Progenitor cell of endocrine pancreas (in vitro differentiated cells): ENCODE measurements around the gene ARV1. TPM values are rescaled to one million over a fixed set of nuclear protein-coding genes. Genes with fewer than 3 reads are reported as not detected.

Source experiments
- DNase-seq: peaks from one replicate; pipeline ENCODE4 v3.0.0; 2021; ENCODE audit warnings: low spot score; ENCODE audit not compliant: unreplicated experiment
- H3K27ac Mint-ChIP-seq: 2 replicates; pipeline ENCODE4 v1.8.0; 2021; ENCODE audit warnings: mild to moderate bottlenecking, moderate library complexity, mixed read lengths
- H3K27me3 Mint-ChIP-seq: 2 replicates; pipeline ENCODE4 v1.8.0; 2021; ENCODE audit warnings: mixed read lengths
- H3K36me3 Mint-ChIP-seq: 2 replicates; pipeline ENCODE4 v1.8.0; 2022; ENCODE audit warnings: mixed read lengths; ENCODE audit not compliant: insufficient read depth
- H3K4me1 Mint-ChIP-seq: 2 replicates; pipeline ENCODE4 v1.8.0; 2021; ENCODE audit warnings: low read depth, mixed read lengths
- H3K4me3 Mint-ChIP-seq: 2 replicates; pipeline ENCODE4 v1.8.0; 2021; ENCODE audit warnings: low read depth, mild to moderate bottlenecking, moderate library complexity, mixed read lengths
- H3K9me3 Mint-ChIP-seq: 2 replicates; pipeline ENCODE4 v1.8.0; 2021; ENCODE audit warnings: low read depth, mixed read lengths
- CTCF ChIP-seq: fragments of 200-600 bp; sonication (generic); IDR thresholded peaks from one replicate; pipeline ENCODE4 v1.5.0; 2021; ENCODE audit warnings: antibody characterized with exemption, mild to moderate bottlenecking; ENCODE audit not compliant: unreplicated experiment
- total RNA-seq: library from RNA; stranded (reverse); gene quantifications from 2 replicates; pipeline ENCODE4 v1.2.1, GENCODE V29; 2021

ARV1 gene
- total RNA-seq, 1 donor from 2014 or later: 14.4 TPM

GRCh38 chr1:230987448-230987847 is 8.6 kb downstream of the ARV1 start:
- no peak overlapping the region for H3K27ac Mint-ChIP-seq
- H3K9me3 Mint-ChIP-seq: no peaks in the 10 kb centered on the region

GRCh38 chr1:230992100-230992774 is 13.3 kb downstream of the ARV1 start:
- DNase-seq: no peak
- no peak for TF ChIP-seq CTCF
- H3K9me3 Mint-ChIP-seq: no peaks in the 10 kb centered on the region
- peak overlapping the region; percentile 97 for H3K27ac Mint-ChIP-seq
- peaks cover 10% of the 10 kb centered on the region for H3K4me1 Mint-ChIP-seq
- no peak overlapping the region for H3K4me3 Mint-ChIP-seq
- no peaks in the 10 kb centered on the region for H3K27me3 Mint-ChIP-seq
- peaks cover 17% of the 10 kb centered on the region for H3K36me3 Mint-ChIP-seq

More at GRCh38 chr1:230987448-230987847, 8.6 kb downstream of the ARV1 start:
- Mint-ChIP-seq H3K27me3 (no peaks in the 10 kb centered on the region), H3K4me1 (peaks cover 31% of the 10 kb centered on the region), H3K4me3 (no peak overlapping the region), H3K36me3 (peaks cover 11% of the 10 kb centered on the region)
- no peak for DNase-seq
- no peak for TF ChIP-seq CTCF

- no peaks in the 10 kb centered on the region for H3K9me3 Mint-ChIP-seq
- H3K4me1 Mint-ChIP-seq: peaks cover 10% of the 10 kb centered on the region
- no peak for DNase-seq
- H3K36me3 Mint-ChIP-seq: peaks cover 24% of the 10 kb centered on the region
- no peaks in the 10 kb centered on the region for H3K27me3 Mint-ChIP-seq
- TF ChIP-seq CTCF: no peak
- no peak overlapping the region for H3K27ac Mint-ChIP-seq
- no peak overlapping the region for H3K4me3 Mint-ChIP-seq
Measured at GRCh38 chr1:230994860-230995259, 16.0 kb downstream of the ARV1 start.

GRCh38 chr1:231000201-231000600 is 21.3 kb downstream of the ARV1 start:
- TF ChIP-seq CTCF: no peak
- peaks cover 21% of the 10 kb centered on the region for H3K9me3 Mint-ChIP-seq
- no peaks in the 10 kb centered on the region for H3K27me3 Mint-ChIP-seq
- H3K27ac Mint-ChIP-seq: no peak overlapping the region
- peaks cover 44% of the 10 kb centered on the region for H3K36me3 Mint-ChIP-seq
- DNase-seq: no peak
- H3K4me3 Mint-ChIP-seq: no peak overlapping the region
- H3K4me1 Mint-ChIP-seq: no peaks in the 10 kb centered on the region

- H3K27me3 Mint-ChIP-seq: no peaks in the 10 kb centered on the region
- no peak overlapping the region for H3K27ac Mint-ChIP-seq
- H3K4me1 Mint-ChIP-seq: no peaks in the 10 kb centered on the region
- no peak for TF ChIP-seq CTCF
- DNase-seq: no peak
- peaks cover 26% of the 10 kb centered on the region for H3K9me3 Mint-ChIP-seq
- H3K36me3 Mint-ChIP-seq: peaks cover 45% of the 10 kb centered on the region
- H3K4me3 Mint-ChIP-seq: no peak overlapping the region
Measured at GRCh38 chr1:231000639-231001038, 21.7 kb downstream of the ARV1 start.
